Measurements from ENCODE around the gene CUX1. TPM values are rescaled to one million over a fixed set of nuclear protein-coding genes. Genes with fewer than 3 reads are reported as not detected.
A peak's percentile ranks its signal among the peaks of the same experiment; 100 is the strongest.
"Not testable (repeated sequence)": the region's sequence is repeated elsewhere in the genome, so short reads cannot be mapped to it uniquely, and the experiment has no call there.

CUX1 gene
- 48.9 TPM for total RNA-seq

- no peak for DNase-seq
These were observed at the start of gene CUX1 for GRCh38 chr7:101817471-101818286. Gene CUX1 (plus strand): TSS chr7:101817626. CDS start chr7:101817640, 14 bp downstream.

GRCh38 chr7:101768280-101768679 is 49.1 kb upstream of the CUX1 start:
- DNase-seq = no peak

- DNase-seq = no peak
These were observed 47.0 kb upstream of the CUX1 start for GRCh38 chr7:101770466-101770865.

- no peak for DNase-seq
These were observed 44.8 kb upstream of the CUX1 start for GRCh38 chr7:101772508-101773211.

- DNase-seq = no peak
These were observed 42.2 kb upstream of the CUX1 start for GRCh38 chr7:101775181-101775580.

GRCh38 chr7:101778026-101778580 is 39.3 kb upstream of the CUX1 start:
- peak; percentile 63 for DNase-seq

- DNase-seq = no peak
These were observed 38.2 kb upstream of the CUX1 start for GRCh38 chr7:101779267-101779666.

GRCh38 chr7:101780281-101780680 is 37.1 kb upstream of the CUX1 start:
- no peak for DNase-seq

GRCh38 chr7:101781439-101781838 is 36.0 kb upstream of the CUX1 start:
- DNase-seq = no peak

- DNase-seq = no peak
These were observed 35.0 kb upstream of the CUX1 start for GRCh38 chr7:101782476-101782875.

GRCh38 chr7:101782896-101783295 is 34.5 kb upstream of the CUX1 start:
- no peak for DNase-seq

GRCh38 chr7:101783381-101784181 is 33.8 kb upstream of the CUX1 start:
- DNase-seq = no peak

GRCh38 chr7:101784292-101785127 is 32.9 kb upstream of the CUX1 start:
- DNase-seq = peak; percentile 28

- DNase-seq = no peak
These were observed 29.6 kb upstream of the CUX1 start for GRCh38 chr7:101787864-101788263.

GRCh38 chr7:101788517-101788916 is 28.9 kb upstream of the CUX1 start:
- no peak for DNase-seq

GRCh38 chr7:101790566-101791293 is 26.7 kb upstream of the CUX1 start:
- no peak for DNase-seq

GRCh38 chr7:101792051-101792681 is 25.3 kb upstream of the CUX1 start:
- DNase-seq = no peak

- not testable (repeated sequence) for DNase-seq
These were observed 24.7 kb upstream of the CUX1 start for GRCh38 chr7:101792682-101793071.

GRCh38 chr7:101795461-101795860 is 22.0 kb upstream of the CUX1 start:
- no peak for DNase-seq

GRCh38 chr7:101798173-101798572 is 19.3 kb upstream of the CUX1 start:
- not testable (repeated sequence) for DNase-seq

All from skin of body (tissue), 2 donors.